ENCODE measurements around the gene ZP3.
"Not testable (repeated sequence)": the region's sequence is repeated elsewhere in the genome, so short reads cannot be mapped to it uniquely, and the experiment has no call there.

ZP3 gene

GRCh38 chr7:76424413-76425111 is at the start of gene ZP3:
ZP3 (plus strand) TSS chr7:76424950; CDS start chr7:76424965, 15 bp downstream.
- no peak for DNase-seq (ENCODE audit: low read depth)

- no peak for DNase-seq (ENCODE audit: low read depth)
Measured at GRCh38 chr7:76375251-76375650, 49.5 kb upstream of the ZP3 start.

GRCh38 chr7:76377186-76377918 is 47.4 kb upstream of the ZP3 start:
- DNase-seq (ENCODE audit: low read depth), result peak; percentile 24

- no peak for DNase-seq (ENCODE audit: low read depth)
Measured at GRCh38 chr7:76380623-76380966, 44.2 kb upstream of the ZP3 start.

DNA sequence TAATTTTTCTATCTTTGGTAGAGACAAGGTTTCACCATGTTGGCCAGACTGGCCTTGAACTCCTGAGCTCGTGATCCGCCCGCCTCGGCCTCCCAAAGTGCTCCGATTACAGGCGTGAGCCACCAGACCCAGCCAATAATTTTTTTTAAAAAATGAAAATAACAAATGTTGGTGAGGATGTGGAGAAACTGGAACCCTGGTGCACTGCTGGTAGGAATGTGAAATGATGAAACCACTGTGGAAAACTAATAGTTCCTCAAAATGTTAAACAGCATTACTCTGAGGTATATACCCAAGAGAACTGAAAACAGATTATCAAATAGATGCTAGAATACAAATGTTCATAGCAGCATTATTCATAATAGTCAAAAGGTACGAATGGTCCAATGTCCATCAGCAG is 42.9 kb upstream of the ZP3 start:
- no peak for DNase-seq (ENCODE audit: low read depth)

DNA sequence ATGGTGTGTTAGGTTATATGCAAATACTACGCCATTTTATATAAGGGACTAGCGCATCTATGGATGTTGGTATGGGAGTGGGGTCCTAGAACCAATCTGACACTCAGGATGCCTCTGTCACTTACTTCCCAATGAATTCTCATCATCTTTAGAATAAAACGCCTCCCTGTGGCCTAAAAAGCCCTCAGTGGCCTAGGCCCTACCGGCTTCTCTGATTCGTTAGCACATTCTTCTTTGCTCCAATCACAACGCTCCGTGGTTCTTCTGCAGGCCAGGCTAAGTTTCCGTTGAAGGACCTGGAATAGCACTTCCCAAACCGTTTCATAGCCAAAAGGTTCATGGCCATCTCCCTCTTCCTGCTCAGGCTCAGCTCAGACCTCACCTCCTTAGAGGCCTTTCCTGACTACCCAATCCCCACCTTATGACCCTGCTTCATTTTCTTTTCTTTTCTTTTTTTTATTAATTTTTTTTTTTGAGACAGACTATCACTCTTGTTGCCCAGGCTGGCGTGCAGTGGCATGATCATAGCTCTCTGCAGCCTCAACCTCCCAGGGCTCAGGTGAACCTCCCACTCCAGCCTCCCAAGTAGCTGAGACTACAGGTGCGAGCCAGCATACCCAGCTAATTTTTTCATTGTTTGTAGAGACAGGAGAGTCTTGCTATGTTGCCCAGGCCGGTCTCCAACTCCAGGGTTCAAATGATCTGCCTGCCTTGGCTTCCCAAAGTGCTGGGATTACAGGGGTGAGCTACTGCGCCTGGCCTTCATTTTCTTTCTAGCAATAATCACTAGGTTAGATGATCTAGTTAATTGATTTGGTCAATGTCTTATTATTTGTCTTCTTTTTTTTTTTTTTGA is 41.4 kb upstream of the ZP3 start:
- DNase-seq (ENCODE audit: low read depth), result no peak

- DNase-seq (ENCODE audit: low read depth), result no peak
Measured at GRCh38 chr7:76386691-76387260, 38.0 kb upstream of the ZP3 start.

DNA sequence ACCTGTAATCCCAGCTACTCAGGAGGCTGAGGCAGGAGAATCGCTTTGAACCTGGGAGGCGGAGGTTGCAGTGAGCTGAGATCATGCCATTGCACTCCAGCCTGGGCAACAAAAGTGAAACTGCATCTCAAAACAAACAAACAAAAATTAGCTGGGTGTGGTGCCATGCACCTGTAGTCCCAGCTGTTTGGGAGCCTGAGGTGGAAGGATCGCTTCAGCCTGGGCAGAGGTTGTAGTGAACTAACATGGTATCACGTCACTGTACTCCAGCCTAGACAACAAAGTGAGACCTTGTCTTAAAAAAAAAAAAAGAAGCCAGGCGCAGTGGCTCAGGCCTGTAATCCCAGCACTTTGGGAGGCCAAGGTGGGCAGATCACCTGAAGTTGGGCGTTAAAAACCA is 37.0 kb upstream of the ZP3 start:
- not testable (repeated sequence) for DNase-seq (ENCODE audit: low read depth)

DNA sequence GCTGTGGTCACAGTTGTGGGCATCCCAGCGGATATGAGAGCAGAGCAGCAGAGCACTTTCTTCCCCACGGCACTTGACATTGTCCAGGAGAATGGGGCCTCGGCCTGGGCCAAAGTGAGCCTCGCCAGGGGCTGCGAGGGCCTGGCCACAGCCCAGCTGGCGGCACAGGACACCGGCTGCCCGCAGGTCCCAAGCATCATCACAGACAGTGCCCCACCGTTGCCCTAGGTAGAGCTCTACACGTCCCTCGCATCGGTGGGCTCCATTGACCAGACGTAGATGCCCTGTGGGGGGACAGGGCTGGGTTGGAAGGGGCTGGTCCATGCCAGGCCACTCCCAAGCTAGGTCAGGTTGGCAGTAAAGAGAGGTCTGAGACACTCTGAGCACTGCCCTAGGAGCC is 34.7 kb upstream of the ZP3 start:
- no peak for DNase-seq (ENCODE audit: low read depth)

- no peak for DNase-seq (ENCODE audit: low read depth)
Measured at GRCh38 chr7:76392531-76393115, 32.1 kb upstream of the ZP3 start.

DNA sequence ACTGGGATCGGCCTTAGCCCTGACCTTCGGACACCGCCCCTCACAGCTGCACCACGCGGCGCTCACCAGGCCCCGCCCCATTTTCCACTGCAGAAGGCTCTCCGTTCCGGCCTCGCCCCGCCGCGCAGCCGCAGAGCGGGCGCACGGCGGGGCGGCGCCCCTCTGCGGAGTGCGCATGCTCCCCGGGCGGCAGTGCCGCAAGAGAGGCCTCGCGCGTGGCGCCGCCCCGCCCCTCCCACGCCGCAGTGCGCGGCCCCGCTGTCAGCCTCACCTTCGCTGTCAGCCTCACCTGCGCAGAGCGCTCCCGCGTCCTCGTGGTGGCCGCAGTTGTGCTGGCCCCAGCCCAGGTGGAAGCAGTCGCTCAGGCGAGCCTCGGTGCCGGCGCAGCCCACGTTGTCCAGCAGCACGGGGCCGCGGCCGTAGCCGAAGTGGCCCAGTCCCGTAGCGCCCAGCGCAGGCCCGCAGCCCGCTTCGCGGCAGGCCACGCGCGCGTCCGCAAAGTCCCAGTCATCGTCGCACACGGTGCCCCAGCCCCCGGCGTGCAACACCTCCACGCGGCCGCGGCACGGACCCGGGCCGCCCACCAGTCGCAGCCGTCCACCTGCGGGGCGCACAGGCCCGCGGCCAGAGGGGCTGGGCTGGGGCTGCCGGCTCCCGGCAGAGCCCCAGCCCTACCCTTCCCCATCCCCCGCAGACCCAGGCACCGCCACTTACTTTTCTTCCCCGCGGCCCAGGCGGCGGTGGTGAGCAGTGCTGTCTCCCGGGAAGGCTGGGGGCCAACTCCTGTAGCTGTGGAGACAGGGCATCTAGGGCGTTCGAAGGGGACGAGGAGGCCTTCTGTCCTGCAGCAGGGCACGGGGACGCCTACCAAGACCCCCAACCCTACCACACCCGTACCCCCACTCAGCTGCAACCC is 31.4 kb upstream of the ZP3 start:
- peak; percentile 80 for DNase-seq (ENCODE audit: low read depth)

- DNase-seq (ENCODE audit: low read depth), result no peak
Measured at GRCh38 chr7:76394957-76395356, 29.8 kb upstream of the ZP3 start.

DNA sequence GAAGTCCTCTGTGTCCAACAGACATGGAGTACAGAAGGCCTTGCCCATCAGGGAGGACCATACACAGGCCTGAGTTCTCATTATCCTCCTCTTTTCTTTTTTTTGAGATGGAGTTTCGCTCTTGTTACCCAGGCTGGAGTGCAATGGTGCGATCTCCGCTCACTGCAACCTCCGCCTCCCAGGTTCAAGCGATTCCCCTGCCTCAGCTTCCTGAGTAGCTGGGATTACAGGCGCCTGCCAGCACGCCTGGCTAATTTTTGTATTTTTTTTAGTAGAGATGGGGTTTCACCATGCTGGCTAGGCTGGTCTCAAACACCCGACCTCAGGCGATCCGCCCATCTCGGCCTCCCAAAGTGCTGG is 29.2 kb upstream of the ZP3 start:
- DNase-seq (ENCODE audit: low read depth), result not testable (repeated sequence)

DNA sequence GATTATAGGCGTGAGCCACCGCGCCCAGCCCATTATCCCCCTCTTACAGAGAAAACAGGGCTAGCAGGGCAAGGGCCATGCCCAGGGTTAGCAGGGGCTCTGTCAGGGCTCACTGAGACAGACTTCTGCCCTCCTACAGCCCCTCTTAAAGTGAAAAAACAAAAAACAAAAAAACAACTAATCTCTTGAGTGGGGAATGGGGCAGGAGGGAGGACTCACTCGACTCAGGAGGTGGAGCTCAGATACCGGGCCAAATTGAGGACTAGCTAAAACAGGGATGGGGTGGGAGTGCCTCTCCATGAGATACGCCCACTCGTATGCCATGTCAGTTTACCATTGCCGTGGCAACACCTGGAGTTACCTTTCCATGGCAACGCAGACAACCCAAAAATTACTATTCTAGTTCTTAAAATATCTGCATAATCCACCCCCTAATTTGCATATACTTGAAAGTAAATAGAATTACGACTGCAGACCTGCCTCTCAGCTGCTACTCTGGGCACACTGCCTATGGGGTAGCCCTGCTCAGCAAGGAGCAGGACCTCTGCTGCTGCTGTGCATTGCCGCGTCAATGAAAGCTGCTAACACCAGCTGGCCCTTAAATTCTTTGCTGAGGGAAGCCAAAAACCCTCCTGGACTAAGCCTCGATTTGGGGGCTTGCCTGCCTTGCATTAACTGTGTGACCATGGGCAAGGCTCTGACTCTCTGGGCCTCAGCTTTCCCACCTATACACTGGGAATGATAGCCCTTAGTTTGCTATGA is 28.6 kb upstream of the ZP3 start:
- DNase-seq (ENCODE audit: low read depth), result no peak

- no peak for DNase-seq (ENCODE audit: low read depth)
Measured at GRCh38 chr7:76396864-76397263, 27.9 kb upstream of the ZP3 start.

DNA sequence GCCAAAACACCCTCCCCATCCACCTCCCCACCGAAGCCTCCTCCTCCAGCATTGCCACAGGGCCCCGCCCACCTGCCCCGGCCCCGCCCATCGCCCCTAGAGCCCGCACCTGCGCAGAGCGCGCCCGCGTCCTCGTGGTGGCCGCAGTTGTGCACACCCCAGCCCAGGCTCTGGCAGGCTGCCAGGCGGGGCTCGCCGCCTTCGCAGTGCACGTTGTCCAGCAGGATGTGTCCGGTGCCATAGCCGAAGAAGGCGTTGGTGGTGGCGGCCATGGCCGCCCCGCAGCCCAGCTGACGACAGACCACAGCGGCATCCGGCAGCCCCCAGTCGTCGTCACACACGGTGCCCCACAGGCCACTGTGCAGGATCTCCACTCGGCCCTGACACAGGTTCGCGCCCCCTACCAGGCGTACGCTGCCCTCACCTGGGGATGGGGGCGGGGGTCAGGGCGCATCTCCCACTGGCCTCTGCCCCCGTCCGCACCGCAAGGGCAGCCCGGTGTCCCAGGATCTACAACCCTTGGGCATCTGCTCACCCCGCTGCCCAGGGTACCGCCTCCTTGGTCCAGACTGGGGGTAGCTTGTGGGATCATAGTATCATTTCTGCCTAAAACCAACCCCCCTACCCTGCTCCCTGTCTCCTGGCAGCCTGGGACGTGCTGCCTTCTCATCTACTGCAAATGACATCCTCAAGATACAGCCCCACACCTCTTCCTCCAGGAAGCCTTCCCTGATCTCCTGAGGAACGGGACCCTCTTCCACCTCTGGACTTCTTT is 27.2 kb upstream of the ZP3 start:
- peak; percentile 62 for DNase-seq (ENCODE audit: low read depth)

GRCh38 chr7:76400248-76400647 is 24.5 kb upstream of the ZP3 start:
- no peak for DNase-seq (ENCODE audit: low read depth)

DNA sequence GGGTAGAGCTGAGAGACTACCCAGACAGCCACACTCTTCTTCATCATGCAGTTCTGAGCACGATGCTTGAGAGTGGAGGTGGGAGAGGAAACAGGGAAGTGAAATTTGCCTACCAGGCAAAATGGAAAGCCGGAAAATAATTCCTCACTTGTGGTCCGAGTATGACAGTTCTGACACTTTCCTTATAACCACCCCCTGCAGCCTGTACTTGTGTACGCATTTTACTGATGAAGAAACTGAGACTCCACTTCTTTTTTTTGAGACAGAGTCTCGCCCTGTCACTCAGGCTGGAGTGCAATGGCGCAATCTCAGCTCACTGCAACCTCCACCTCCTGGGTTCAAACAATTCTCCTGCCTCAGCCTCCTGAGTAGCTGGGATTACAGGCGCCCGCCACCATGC is 21.7 kb upstream of the ZP3 start:
- DNase-seq (ENCODE audit: low read depth), result not testable (repeated sequence)

GRCh38 chr7:76403780-76404494 is 20.8 kb upstream of the ZP3 start:
- DNase-seq (ENCODE audit: low read depth), result no peak

Measured in iris pigment epithelial cell (primary cell).